ENCODE data around the gene JAZF1. TPM values are rescaled to one million over a fixed set of nuclear protein-coding genes. Genes with fewer than 3 reads are reported as not detected.

The JAZF1 gene
- total RNA-seq, 1 experiment from 2014 or later = 9.1 TPM

DNA sequence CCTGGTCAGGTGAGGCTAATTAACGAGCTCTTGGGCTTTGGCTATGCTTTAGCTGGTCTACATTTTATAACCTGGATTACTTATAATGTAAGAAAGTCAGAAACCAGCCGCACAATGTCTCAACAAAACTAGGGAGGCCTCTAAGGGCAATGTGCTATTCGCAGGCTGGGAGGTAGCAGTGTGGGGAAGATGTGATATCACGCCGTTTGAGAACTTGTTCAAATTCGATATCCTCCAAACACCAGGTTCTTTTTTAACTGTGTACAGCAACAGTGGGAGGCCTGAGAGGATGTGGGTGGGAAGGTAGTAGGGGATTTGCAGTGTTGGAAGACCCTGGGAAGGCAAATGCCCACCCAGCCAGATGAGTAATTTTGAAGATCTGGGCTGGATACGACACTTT lies 184.5 kb downstream of the JAZF1 start:
- Mint-ChIP-seq H3K4me3 (no peak overlapping the region), H3K9me3 (no peaks in the 10 kb centered on the region), H3K36me3 (ENCODE audit: insufficient read depth in 1 of 3, low read depth in 3 of 3) (no peaks in the 10 kb centered on the region), H3K27ac (no peak overlapping the region), H3K4me1 (peaks cover 4 to 7% of the 10 kb centered on the region in 2 experiments; a peak in 3 of 4 replicates), H3K27me3 (ENCODE audit: low read depth) (no peaks in the 10 kb centered on the region)
- H4K20me1 ChIP-seq (ENCODE audit: control insufficient read depth, insufficient read depth, insufficient read length) = no peaks in the 10 kb centered on the region
- no peak overlapping the region for H3K56ac ChIP-seq (ENCODE audit: insufficient read length, low read depth, low read length)
- no peak overlapping the region for H4K91ac ChIP-seq (ENCODE audit: insufficient read length, low read depth, low read length)
- no peak overlapping the region for H3K23ac ChIP-seq (ENCODE audit: insufficient read length, low read depth, low read length)
- no peaks in the 10 kb centered on the region for H3K23me2 ChIP-seq (ENCODE audit: insufficient read length, low read depth, low read length, poor library complexity, severe bottlenecking)
- no peak overlapping the region for H3T11ph ChIP-seq (ENCODE audit: low read length)
- H3K9me3 ChIP-seq (ENCODE audit: control insufficient read depth, low read depth, low read length) = no peaks in the 10 kb centered on the region
- no peak overlapping the region for H3K27ac ChIP-seq (ENCODE audit: insufficient read length, low read depth, low read length)
- H2AFZ ChIP-seq (ENCODE audit: low read length) = no peak overlapping the region
- H3K9ac ChIP-seq (ENCODE audit: extremely low read depth, insufficient read length, low read length) = no peak overlapping the region
- no peak for DNase-seq
- H4K5ac ChIP-seq (ENCODE audit: insufficient read length, low read depth, low read length) = no peak overlapping the region
- peaks cover 2% of the 10 kb centered on the region for H3K79me1 ChIP-seq (ENCODE audit: insufficient read depth, low read depth, low read length, poor library complexity, severe bottlenecking)
- H2AK5ac ChIP-seq (ENCODE audit: insufficient read length, low read length) = no peak overlapping the region
- H2BK120ac ChIP-seq (ENCODE audit: low read depth, low read length, poor library complexity, severe bottlenecking) = no peak overlapping the region
- H3K14ac ChIP-seq (ENCODE audit: insufficient read depth, low read length) = no peak overlapping the region
- peaks cover 2% of the 10 kb centered on the region; the same call in 1 of the 2 replicates for H3K4me1 ChIP-seq (ENCODE audit: insufficient read depth, low read length)
- WGBS (ENCODE audit: extremely low coverage, insufficient read length, low lambda C conversion rate) = no CpG with 5 or more reads among the region's 7 CpGs
- no peaks in the 10 kb centered on the region for H3K27me3 ChIP-seq (ENCODE audit: insufficient read depth, low read length)
- TF ChIP-seq, protein P1, sequence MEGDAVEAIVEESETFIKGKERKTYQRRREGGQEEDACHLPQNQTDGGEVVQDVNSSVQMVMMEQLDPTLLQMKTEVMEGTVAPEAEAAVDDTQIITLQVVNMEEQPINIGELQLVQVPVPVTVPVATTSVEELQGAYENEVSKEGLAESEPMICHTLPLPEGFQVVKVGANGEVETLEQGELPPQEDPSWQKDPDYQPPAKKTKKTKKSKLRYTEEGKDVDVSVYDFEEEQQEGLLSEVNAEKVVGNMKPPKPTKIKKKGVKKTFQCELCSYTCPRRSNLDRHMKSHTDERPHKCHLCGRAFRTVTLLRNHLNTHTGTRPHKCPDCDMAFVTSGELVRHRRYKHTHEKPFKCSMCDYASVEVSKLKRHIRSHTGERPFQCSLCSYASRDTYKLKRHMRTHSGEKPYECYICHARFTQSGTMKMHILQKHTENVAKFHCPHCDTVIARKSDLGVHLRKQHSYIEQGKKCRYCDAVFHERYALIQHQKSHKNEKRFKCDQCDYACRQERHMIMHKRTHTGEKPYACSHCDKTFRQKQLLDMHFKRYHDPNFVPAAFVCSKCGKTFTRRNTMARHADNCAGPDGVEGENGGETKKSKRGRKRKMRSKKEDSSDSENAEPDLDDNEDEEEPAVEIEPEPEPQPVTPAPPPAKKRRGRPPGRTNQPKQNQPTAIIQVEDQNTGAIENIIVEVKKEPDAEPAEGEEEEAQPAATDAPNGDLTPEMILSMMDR (conservative IDR thresholded peaks at IDR 0.05) = no peak
- H2BK20ac ChIP-seq (ENCODE audit: low read depth, low read length, poor library complexity, severe bottlenecking) = no peak overlapping the region
- no peak overlapping the region for H3K18ac ChIP-seq (ENCODE audit: insufficient read length, low read depth, low read length)
- H3K4me2 ChIP-seq (ENCODE audit: insufficient read depth, insufficient read length, low read length) = no peak overlapping the region
- H3K4ac ChIP-seq (ENCODE audit: low read depth, low read length) = no peak overlapping the region
- H3K79me2 ChIP-seq (ENCODE audit: insufficient read depth, low read length) = no peaks in the 10 kb centered on the region
- H2BK5ac ChIP-seq (ENCODE audit: insufficient read length, low read length) = no peak overlapping the region
- H4K8ac ChIP-seq (replicated peaks; ENCODE audit: insufficient read length, low read depth, low read length) = no peak overlapping the region
- H2BK12ac ChIP-seq (ENCODE audit: insufficient read length, low read depth, low read length) = no peak overlapping the region
- H2BK15ac ChIP-seq (ENCODE audit: low read depth, low read length) = no peak overlapping the region
